K562 (cell line): ENCODE results near the gene MATK. TPM values are rescaled to one million over a fixed set of nuclear protein-coding genes. Genes with fewer than 3 reads are reported as not detected.
A peak's percentile ranks its signal among the peaks of the same experiment; 100 is the strongest.

Source experiments
- ARID1B ChIP-seq: fragments of 450-650 bp; IDR thresholded peaks from 2 replicates; pipeline ENCODE4 v1.6.1; 2016; ENCODE audit warnings: antibody characterized with exemption, mild to moderate bottlenecking, inconsistent platforms
- CTCF ChIP-seq, 3 experiments: IDR thresholded peaks in 2 of 3; conservative IDR thresholded peaks in 1 of 3; 2 replicates each; pipeline ENCODE4 v1.5.1; 2011 to 2012; ENCODE audit warnings: low read length in 3 of 3, mild to moderate bottlenecking in 3 of 3, control low read depth in 2 of 3, improper control_type of control experiment in 1 of 3, inconsistent platforms in 1 of 3, low read depth in 1 of 3, mixed read lengths in 1 of 3, moderate library complexity in 1 of 3; ENCODE audit not compliant: insufficient read depth in 2 of 3
- ETV1 ChIP-seq: fragments of 450-650 bp; conservative IDR thresholded peaks from 2 replicates; pipeline ENCODE4 v1.6.1; 2016; ENCODE audit warnings: missing genetic modification characterization, control low read depth, low read depth, missing compliant biosample characterization
- HEY1 ChIP-seq: fragments of 250-450 bp; sonication (Bioruptor Pico); IDR thresholded peaks from 2 replicates; pipeline ENCODE4 v1.5.0; 2020; ENCODE audit warnings: mild to moderate bottlenecking, moderate library complexity, borderline replicate concordance
- HNRNPUL1 ChIP-seq: fragments of 200-400 bp; formaldehyde crosslinking; IDR thresholded peaks from 2 replicates; pipeline ENCODE4 v1.6.1; 2017; ENCODE audit warnings: low read length
- JUND ChIP-seq, 2 experiments: IDR thresholded peaks; 2 replicates in 1 of 2; 3 replicates in 1 of 2; pipeline ENCODE4 v1.6.1; 2011; ENCODE audit warnings: borderline replicate concordance in 2 of 2, low read depth in 2 of 2, low read length in 2 of 2, improper control_type of control experiment in 1 of 2, missing biosample characterization in 1 of 2, missing genetic modification characterization in 1 of 2, missing genetic modification reagents in 1 of 2
- MCM2 ChIP-seq: fragments of 450-650 bp; IDR thresholded peaks from 2 replicates; pipeline ENCODE4 v1.6.1; 2017; ENCODE audit warnings: low read depth, mild to moderate bottlenecking
- MTA3 ChIP-seq: fragments of 450-650 bp; formaldehyde crosslinking; IDR thresholded peaks from 2 replicates; pipeline ENCODE4 v1.6.1; 2017; ENCODE audit warnings: mild to moderate bottlenecking, borderline replicate concordance
- MXD1 ChIP-seq: fragments of 250-450 bp; sonication (Bioruptor Pico); IDR thresholded peaks from 2 replicates; pipeline ENCODE4 v1.8.0; 2021; ENCODE audit warnings: borderline replicate concordance, mild to moderate bottlenecking, moderate library complexity; ENCODE audit not compliant: poor library complexity, severe bottlenecking
- NR3C1 ChIP-seq: sonication (generic); formaldehyde crosslinking; IDR thresholded peaks from 2 replicates; pipeline ENCODE4 v1.8.1; 2022; ENCODE audit warnings: missing genetic modification reagents
- POLR3A ChIP-seq: IDR thresholded peaks from 2 replicates; pipeline ENCODE4 v1.6.1; 2011; ENCODE audit warnings: borderline replicate concordance, mild to moderate bottlenecking, moderate library complexity; ENCODE audit not compliant: insufficient read length, insufficient read depth; ENCODE audit errors: extremely low read depth
- RCOR1 ChIP-seq, 2 experiments: IDR thresholded peaks; 2 replicates each; pipeline ENCODE4 v1.6.1; 2012; ENCODE audit warnings: low read depth in 2 of 2, low read length in 2 of 2, borderline replicate concordance in 1 of 2, improper control_type of control experiment in 1 of 2
- SP2 ChIP-seq: IDR thresholded peaks from 2 replicates; pipeline ENCODE4 v1.6.1; 2011; ENCODE audit warnings: mild to moderate bottlenecking, low read depth, low read length, moderate library complexity; ENCODE audit not compliant: poor library complexity, severe bottlenecking; ENCODE audit errors: extremely low read depth
- TEAD1 ChIP-seq, 2 experiments: fragments of 450-650 bp in 1 of 2; sonication (generic) in 1 of 2; formaldehyde crosslinking; IDR thresholded peaks; 2 replicates each; pipeline versions ENCODE4 v1.4.0 to v1.8.0; 2020 to 2022; ENCODE audit warnings: mild to moderate bottlenecking in 2 of 2, missing genetic modification reagents in 1 of 2
- THRB ChIP-seq: fragments of 450-650 bp; formaldehyde crosslinking; conservative IDR thresholded peaks from 2 replicates; pipeline ENCODE4 v1.4.0; 2022; ENCODE audit warnings: mild to moderate bottlenecking, missing genetic modification characterization
- ZBTB7A ChIP-seq: IDR thresholded peaks from 2 replicates; pipeline ENCODE4 v1.6.1; 2011; ENCODE audit warnings: low read depth, mild to moderate bottlenecking, low read length, moderate library complexity, borderline replicate concordance; ENCODE audit not compliant: control insufficient read depth
- ZNF12 ChIP-seq: sonication (generic); formaldehyde crosslinking; IDR thresholded peaks from 2 replicates; pipeline ENCODE4 v1.4.0; 2020; ENCODE audit warnings: mild to moderate bottlenecking, missing genetic modification reagents
- ZNF121 ChIP-seq: sonication (generic); formaldehyde crosslinking; conservative IDR thresholded peaks from 2 replicates; pipeline ENCODE4 v1.8.0; 2022; ENCODE audit warnings: missing genetic modification reagents
- ZNF512 ChIP-seq: IDR thresholded peaks from 2 replicates; pipeline ENCODE4 v1.6.1; 2016; ENCODE audit warnings: missing genetic modification characterization, missing compliant biosample characterization
- ZNF551 ChIP-seq: fragments of 250-450 bp; sonication (Bioruptor Pico); IDR thresholded peaks from 2 replicates; pipeline ENCODE4 v1.5.0; 2021; ENCODE audit warnings: mild to moderate bottlenecking, moderate library complexity
- ZNF583 ChIP-seq: fragments of 250-450 bp; sonication (Bioruptor Pico); IDR thresholded peaks from 2 replicates; pipeline ENCODE4 v1.4.0; 2020
- ZNF785 ChIP-seq: fragments of 250-450 bp; sonication (Bioruptor Pico); IDR thresholded peaks from 2 replicates; pipeline ENCODE4 v1.4.0; 2020; ENCODE audit warnings: mild to moderate bottlenecking
- polyA plus RNA-seq, 8 experiments: library from polyadenylated mRNA; depleted of rRNA in 4 of 8; stranded (reverse) in 5 of 8; unstranded in 3 of 8; fragments of >200 nt; fragmentation: Nextera tagmentation in 2 of 8; fragmentation: Illumina TruSeq in 1 of 8; extraction: Ambion mirVana in 2 of 8; extraction: Trizol in 1 of 8; gene quantifications; 2 replicates each; pipeline versions ENCODE4 v1.2.1 to v1.2.3, GENCODE V29; 2011 to 2014; ENCODE audit warnings: inconsistent platforms in 1 of 8, missing spikeins in 1 of 8
- total RNA-seq, 7 experiments: library from RNA; depleted of rRNA in 6 of 7; stranded (reverse); fragments of >200 nt in 6 of 7; fragmentation: Illumina TruSeq in 2 of 7; extraction: Trizol in 2 of 7; gene quantifications; 2 replicates each; pipeline versions ENCODE4 v1.2.1 to v1.2.3, GENCODE V29; 2011 to 2021; ENCODE audit warnings: low replicate concordance in 1 of 7

Gene MATK
- total and polyA plus RNA-seq, 9 of the 15 experiments (the other 6 are each of a cell fraction or from before 2014, with no cell fraction given): 0.08 to 41.5 (median 21.4) TPM

DNA sequence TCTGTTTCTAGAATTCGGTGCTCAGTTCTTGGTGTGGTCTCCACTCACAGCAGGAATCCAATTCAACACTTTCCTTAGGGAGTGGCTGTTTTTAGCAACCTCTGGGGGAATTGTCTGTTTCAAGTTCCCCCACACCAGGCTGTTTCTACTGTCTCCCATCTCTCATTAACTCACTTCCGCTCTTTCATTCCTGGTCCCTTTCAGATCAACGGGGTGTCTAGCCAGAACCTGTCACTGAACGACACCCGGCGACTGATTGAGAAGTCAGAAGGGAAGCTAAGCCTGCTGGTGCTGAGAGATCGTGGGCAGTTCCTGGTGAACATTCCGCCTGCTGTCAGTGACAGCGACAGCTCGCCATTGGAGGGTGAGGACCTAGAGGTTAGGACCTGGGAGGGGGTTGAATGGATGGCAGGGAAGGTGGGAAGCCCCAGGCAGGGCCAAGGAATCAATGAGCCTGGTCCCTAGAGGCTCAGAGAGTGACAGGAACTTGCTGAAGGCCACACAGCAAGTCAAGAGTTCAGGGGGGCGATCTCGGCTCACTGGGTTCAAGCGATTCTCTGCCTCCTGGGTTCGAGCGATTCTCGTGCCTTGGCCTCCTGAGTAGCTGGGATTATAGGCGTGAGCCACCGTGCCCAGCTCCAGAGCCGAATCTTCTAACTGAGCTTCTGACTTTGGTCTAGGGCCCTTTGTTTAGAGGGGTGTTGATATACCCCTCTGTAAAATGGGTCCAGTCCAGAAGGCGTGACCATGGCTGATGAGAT is 52.5 kb downstream of the MATK start (continued):
- TF ChIP-seq ZNF512 (tag) (no peak), THRB (CRISPR knock-in tag) (no peak), HNRNPUL1 (no peak), ZBTB7A (no peak), CTCF (IDR thresholded peaks at IDR 0.05 in 2 of 3, conservative IDR thresholded peaks at IDR 0.05 in 1 of 3; ENCODE audit: insufficient read depth in 2 of 3, low read depth in 1 of 3, low read length in 3 of 3) (no peak), MCM2 (no peak), ZNF785 (no peak), MTA3 (no peak), POLR3A (no peak), ARID1B (0 out of 2 replicates have a peak, but pooled peaks have one; percentile 12), NR3C1 (CRISPR knock-in tag) (no peak), TEAD1 (CRISPR knock-in tag; IDR thresholded peaks at IDR 0.05) (no peak), MXD1 (CRISPR knock-in tag) (no peak), RCOR1 (IDR thresholded peaks at IDR 0.05; ENCODE audit: borderline replicate concordance in 1 of 2, low read depth in 2 of 2, low read length in 2 of 2) (0 out of 4 replicates have a peak, but pooled peaks of 1 of the 2 experiments have one; percentile 7), JUND (IDR thresholded peaks at IDR 0.05; ENCODE audit: borderline replicate concordance, low read depth, low read length) (no peak), JUND (tag; IDR thresholded peaks at IDR 0.05; ENCODE audit: borderline replicate concordance, low read depth, low read length) (no peak), ETV1 (tag) (peak; percentile 76), SP2 (no peak), ZNF551 (no peak), HEY1 (CRISPR knock-in tag) (no peak), ZNF121 (CRISPR knock-in tag) (no peak), ZNF12 (CRISPR knock-in tag) (no peak), ZNF583 (CRISPR knock-in tag) (no peak)
